ENCODE results near the gene ITGA11. TPM values are rescaled to one million over a fixed set of nuclear protein-coding genes. Genes with fewer than 3 reads are reported as not detected.
A peak's percentile ranks its signal among the peaks of the same experiment; 100 is the strongest.

Gene ITGA11
- total and polyA plus RNA-seq, 8 donors = 0.08 to 12.1 (median 2.0) TPM

DNA sequence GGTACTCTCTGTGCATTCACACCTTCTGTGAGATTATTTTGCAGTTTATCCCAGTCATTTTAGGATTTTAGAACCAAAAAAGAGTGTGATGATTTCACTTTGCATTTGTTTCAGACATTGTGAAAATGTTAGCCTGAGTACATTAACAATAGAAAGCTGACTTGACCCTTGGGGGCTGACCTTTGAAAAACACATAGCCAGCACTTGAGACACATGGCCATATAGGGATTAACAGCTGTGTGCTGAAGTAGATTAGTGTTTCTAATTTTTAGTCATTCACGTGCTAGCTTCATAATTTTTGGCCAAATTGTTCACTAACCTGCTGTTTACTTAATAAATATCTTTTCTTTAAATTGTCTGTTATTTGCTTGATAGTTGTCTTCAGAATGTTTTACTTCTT lies 151.0 kb downstream of the ITGA11 start:
- no peaks in the 10 kb centered on the region for H3K27me3 ChIP-seq
- no peak for DNase-seq
- WGBS, 5 donors = 9 to 48% (median 27%) methylated on average over 1 of the region's 1 CpG
- H3K36me3 ChIP-seq = peaks cover 0 to 15% (median 8%) of the 10 kb centered on the region in 4 donors
- H3K4me3 ChIP-seq = peak overlapping the region; percentile 78 to 98 (median 86)
- no peak for TF ChIP-seq POLR2A (IDR thresholded peaks at IDR 0.05)
- no peak for TF ChIP-seq EP300 (IDR thresholded peaks at IDR 0.05)
- TF ChIP-seq POLR2AphosphoS5 (IDR thresholded peaks at IDR 0.05) = no peak
- TF ChIP-seq, protein P1, sequence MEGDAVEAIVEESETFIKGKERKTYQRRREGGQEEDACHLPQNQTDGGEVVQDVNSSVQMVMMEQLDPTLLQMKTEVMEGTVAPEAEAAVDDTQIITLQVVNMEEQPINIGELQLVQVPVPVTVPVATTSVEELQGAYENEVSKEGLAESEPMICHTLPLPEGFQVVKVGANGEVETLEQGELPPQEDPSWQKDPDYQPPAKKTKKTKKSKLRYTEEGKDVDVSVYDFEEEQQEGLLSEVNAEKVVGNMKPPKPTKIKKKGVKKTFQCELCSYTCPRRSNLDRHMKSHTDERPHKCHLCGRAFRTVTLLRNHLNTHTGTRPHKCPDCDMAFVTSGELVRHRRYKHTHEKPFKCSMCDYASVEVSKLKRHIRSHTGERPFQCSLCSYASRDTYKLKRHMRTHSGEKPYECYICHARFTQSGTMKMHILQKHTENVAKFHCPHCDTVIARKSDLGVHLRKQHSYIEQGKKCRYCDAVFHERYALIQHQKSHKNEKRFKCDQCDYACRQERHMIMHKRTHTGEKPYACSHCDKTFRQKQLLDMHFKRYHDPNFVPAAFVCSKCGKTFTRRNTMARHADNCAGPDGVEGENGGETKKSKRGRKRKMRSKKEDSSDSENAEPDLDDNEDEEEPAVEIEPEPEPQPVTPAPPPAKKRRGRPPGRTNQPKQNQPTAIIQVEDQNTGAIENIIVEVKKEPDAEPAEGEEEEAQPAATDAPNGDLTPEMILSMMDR (IDR thresholded peaks at IDR 0.05) = no peak
- intact Hi-C loops (cut with DNase I; ENCODE audit: low total_unique reads) = no loop called here
- H3K27ac ChIP-seq = peak overlapping the region in 4 of 5 donors; percentile 20 to 97 (median 70)
- H3K4me1 ChIP-seq = peaks cover 41 to 84% (median 68%) of the 10 kb centered on the region in 4 donors
- no peaks in the 10 kb centered on the region for H3K9me3 ChIP-seq

DNA sequence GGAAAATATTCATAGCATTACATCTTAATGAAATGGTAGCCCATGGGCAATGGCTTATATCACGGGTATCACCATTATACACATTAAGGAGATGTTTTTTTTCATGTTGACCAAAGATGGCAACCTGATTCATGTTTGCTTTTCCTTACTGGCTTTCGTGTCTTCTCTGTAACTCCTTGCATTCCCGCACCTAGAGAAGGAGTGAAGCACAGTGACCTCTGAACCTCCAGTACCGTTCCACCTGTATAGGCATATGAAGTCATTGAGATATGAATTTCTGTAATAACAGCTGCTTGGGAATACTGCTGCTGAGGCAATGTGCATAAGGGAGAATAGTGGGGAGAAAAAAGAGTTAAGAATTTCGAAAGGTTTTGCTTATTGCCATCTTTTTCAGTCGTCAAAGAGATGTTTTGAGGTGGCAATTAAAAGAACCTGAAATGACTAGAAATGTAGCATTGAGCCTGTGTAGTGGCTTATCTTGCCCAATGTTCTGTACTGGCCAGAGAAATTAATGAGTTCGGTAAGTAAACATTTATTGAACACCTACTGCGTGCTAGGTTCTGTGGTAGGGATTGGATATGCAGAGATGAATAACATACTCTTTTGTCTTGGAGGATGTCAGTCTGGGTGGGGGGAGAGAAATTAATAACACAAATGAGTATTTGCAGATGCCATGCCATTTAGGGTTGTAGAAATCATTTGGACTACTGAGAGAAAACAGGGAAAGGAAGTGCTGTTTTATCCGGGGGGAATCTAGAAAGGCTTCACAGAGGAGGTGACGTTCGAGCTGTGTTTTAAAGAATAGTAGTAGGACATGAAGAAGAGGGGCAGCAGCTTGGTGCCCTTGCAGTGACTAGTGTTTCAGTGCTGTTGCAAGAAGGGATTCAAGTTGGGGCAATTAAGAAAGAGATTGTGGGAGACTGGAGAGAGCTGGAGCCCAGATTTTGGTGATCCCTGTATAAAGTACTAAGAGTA lies 151.9 kb downstream of the ITGA11 start:
- TF ChIP-seq EP300 (IDR thresholded peaks at IDR 0.05) = no peak
- TF ChIP-seq, protein P1 (IDR thresholded peaks at IDR 0.05) = no peak
- no peak for TF ChIP-seq POLR2A (IDR thresholded peaks at IDR 0.05)
- no peak for TF ChIP-seq POLR2AphosphoS5 (IDR thresholded peaks at IDR 0.05)
- intact Hi-C loops (cut with DNase I; ENCODE audit: low total_unique reads) = no loop called here
- no peaks in the 10 kb centered on the region for H3K27me3 ChIP-seq
- H3K4me3 ChIP-seq = peak overlapping the region; percentile 78 to 98 (median 86)
- no peaks in the 10 kb centered on the region for H3K9me3 ChIP-seq
- H3K36me3 ChIP-seq = peaks cover 0 to 13% (median 7%) of the 10 kb centered on the region in 4 donors
- DNase-seq = no peak
- peak overlapping the region in 4 of 5 donors; percentile 96 to 99 (median 98) for H3K27ac ChIP-seq
- H3K4me1 ChIP-seq = peaks cover 48 to 84% (median 72%) of the 10 kb centered on the region in 4 donors
- WGBS, 5 donors = 29 to 33% (median 31%) methylated on average over 11 of the region's 11 CpGs

DNA sequence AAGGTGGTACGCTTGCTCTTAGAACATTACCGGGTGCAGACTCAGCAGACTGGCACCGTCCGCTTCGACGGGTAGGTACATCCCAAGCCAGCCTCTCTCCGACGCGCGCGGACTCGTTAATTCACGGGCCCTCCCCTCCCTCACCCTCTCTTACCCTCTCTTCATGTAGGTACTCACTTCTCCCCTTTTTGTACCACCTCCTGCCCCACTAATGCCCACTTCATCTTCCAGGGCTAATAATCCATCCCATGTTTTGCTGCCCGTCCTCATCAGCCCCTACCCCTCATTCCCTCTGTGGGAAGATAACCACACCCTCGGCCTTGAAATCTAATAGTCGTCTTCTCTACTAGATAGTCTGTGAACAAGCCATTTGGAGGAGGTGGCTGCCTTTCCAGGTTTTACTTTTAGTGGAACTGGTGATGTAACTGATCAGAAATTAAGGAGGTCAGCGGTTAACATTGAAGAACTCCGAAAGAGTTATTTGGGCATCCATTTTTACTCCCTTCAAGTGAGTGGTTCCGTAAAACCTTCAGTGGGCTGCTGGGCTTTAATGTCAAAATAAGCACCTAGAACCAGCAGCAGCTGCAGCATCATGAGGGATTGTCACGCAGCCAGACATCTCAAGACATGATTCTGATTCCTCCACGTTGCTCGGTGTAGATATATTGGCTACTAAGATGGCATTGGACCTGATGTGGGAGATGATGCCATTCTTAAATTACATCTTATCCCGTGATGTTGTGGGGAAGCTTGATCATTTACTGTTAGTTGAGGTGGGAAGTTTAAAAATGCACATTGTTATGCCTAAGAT lies 153.2 kb downstream of the ITGA11 start:
- peak overlapping the region; percentile 96 to 99 (median 97) for H3K27ac ChIP-seq
- TF ChIP-seq POLR2AphosphoS5 (IDR thresholded peaks at IDR 0.05) = no peak
- TF ChIP-seq, protein P1 (IDR thresholded peaks at IDR 0.05) = no peak
- no peak for TF ChIP-seq EP300 (IDR thresholded peaks at IDR 0.05)
- TF ChIP-seq POLR2A (IDR thresholded peaks at IDR 0.05) = no peak
- peak in 1 of 2 donors; percentile 42 for DNase-seq
- H3K9me3 ChIP-seq = no peaks in the 10 kb centered on the region
- H3K36me3 ChIP-seq = no peaks in the 10 kb centered on the region
- WGBS, 5 donors = 1 to 3% (median 1%) methylated on average over 23 of the region's 23 CpGs
- intact Hi-C loops (cut with DNase I; ENCODE audit: low total_unique reads) = no loop called here
- peaks cover 48 to 83% (median 76%) of the 10 kb centered on the region in 4 donors for H3K4me1 ChIP-seq
- H3K4me3 ChIP-seq = peak overlapping the region; percentile 78 to 98 (median 86)
- no peaks in the 10 kb centered on the region for H3K27me3 ChIP-seq

DNA sequence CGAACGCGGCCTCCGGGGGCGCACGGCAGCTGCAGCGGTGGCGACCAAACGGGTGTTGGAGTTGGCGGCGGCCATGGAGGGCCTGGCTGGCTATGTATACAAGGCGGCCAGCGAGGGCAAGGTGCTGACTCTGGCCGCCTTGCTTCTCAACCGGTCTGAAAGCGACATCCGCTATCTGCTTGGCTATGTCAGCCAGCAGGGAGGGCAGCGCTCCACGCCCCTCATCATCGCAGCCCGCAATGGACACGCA lies 153.7 kb downstream of the ITGA11 start:
- TF ChIP-seq POLR2A (IDR thresholded peaks at IDR 0.05) (no peak), EP300 (IDR thresholded peaks at IDR 0.05) (no peak), POLR2AphosphoS5 (IDR thresholded peaks at IDR 0.05) (no peak)
- TF ChIP-seq, protein P1 (IDR thresholded peaks at IDR 0.05) = peak in 2 of 7 experiments; percentile 3 to 21
- no peaks in the 10 kb centered on the region for H3K27me3 ChIP-seq
- no peaks in the 10 kb centered on the region for H3K36me3 ChIP-seq
- DNase-seq = peak in 1 of 2 donors; percentile 92
- H3K4me3 ChIP-seq = peak overlapping the region; percentile 78 to 98 (median 86)
- WGBS, 5 donors = 0 to 1% (median 0%) methylated on average over 11 to 22 of the region's 22 CpGs
- intact Hi-C loops (cut with DNase I; ENCODE audit: low total_unique reads) = no loop called here
- no peaks in the 10 kb centered on the region for H3K9me3 ChIP-seq
- peak overlapping the region; percentile 96 to 99 (median 97) for H3K27ac ChIP-seq
- H3K4me1 ChIP-seq = peaks cover 48 to 81% (median 75%) of the 10 kb centered on the region in 4 donors

All from stomach (tissue), 9 donors.